Measurements from ENCODE around the gene GRM3. TPM values are rescaled to one million over a fixed set of nuclear protein-coding genes. Genes with fewer than 3 reads are reported as not detected.

The GRM3 gene
- total and polyA plus RNA-seq, 2 of the 4 experiments (the other 2 are of a cell fraction) = not detected

- ChIA-PET CTCF (interaction anchor here (0.6 to 1.2 kb wide), 12 partner anchors 9 to 1015 kb away, joined by 3 to 9 read pairs (median 4); no protein-coding TSS in a partner anchor), POLR2A (ENCODE audit: unreplicated experiment) (interaction anchor here (0.6 kb wide), 1 partner anchor 154 kb away, joined by 3 read pairs; no protein-coding TSS in a partner anchor)
- no peak overlapping the region for H3K27ac ChIP-seq (ENCODE audit: insufficient read depth, low read length)
- no peak overlapping the region for H3K4me3 ChIP-seq (ENCODE audit: insufficient read depth, low read depth, low read length)
- H2BK5ac ChIP-seq (ENCODE audit: low read depth, low read length, poor library complexity, severe bottlenecking) = no peak overlapping the region
- no peak overlapping the region for H3K14ac ChIP-seq (replicated peaks; ENCODE audit: low read depth, low read length)
- H3K36me3 ChIP-seq (ENCODE audit: control insufficient read depth, insufficient read depth, low read length) = no peaks in the 10 kb centered on the region
- no peak overlapping the region for H2BK120ac ChIP-seq (ENCODE audit: low read depth, low read length)
- H2BK20ac ChIP-seq (ENCODE audit: low read depth, low read length) = no peak overlapping the region
- no peak overlapping the region for H2AK5ac ChIP-seq (ENCODE audit: low read depth, low read length)
- H3K4me1 ChIP-seq (ENCODE audit: control insufficient read depth, insufficient read depth, low read length) = no peaks in the 10 kb centered on the region
- no peak overlapping the region for H3K56ac ChIP-seq (ENCODE audit: extremely low read depth, insufficient read depth, low read length)
- no peak overlapping the region for H2AFZ ChIP-seq (replicated peaks; ENCODE audit: low read length, poor library complexity)
- in situ Hi-C loops (cut with MboI; ENCODE audit: low sequenced_read_pairs) (loop anchor here (10.0 kb wide), 1 partner anchor 1010 kb away; no protein-coding TSS in a partner anchor), intact Hi-C loops (cut with micrococcal nuclease) (loop anchor here (1.0 kb wide), 1 partner anchor 1015 kb away; no protein-coding TSS in a partner anchor), dilution Hi-C loops (cut with HindIII; ENCODE audit: low sequenced_read_pairs, unreplicated experiment) (no loop called here)
- H3K18ac ChIP-seq (ENCODE audit: low read depth, low read length) = no peak overlapping the region
- H4K8ac ChIP-seq (ENCODE audit: low read depth in 2 of 2, low read length in 2 of 2) = no peak overlapping the region
- ATAC-seq (ENCODE audit: low read depth) = no peak; the same call in 1 of the 2 replicates
- TF ChIP-seq MXI1 (IDR thresholded peaks at IDR 0.05; ENCODE audit: borderline replicate concordance, low read depth, low read length) (no peak), RAD21 (IDR thresholded peaks at IDR 0.05; ENCODE audit: low read length) (peak; percentile 48), POLR2A (IDR thresholded peaks at IDR 0.05; ENCODE audit: low read depth, low read length) (no peak), MAZ (IDR thresholded peaks at IDR 0.05; ENCODE audit: borderline replicate concordance, low read depth, low read length) (no peak), CHD1 (IDR thresholded peaks at IDR 0.05; ENCODE audit: low read depth, low read length) (no peak), MAFK (IDR thresholded peaks at IDR 0.05; ENCODE audit: low read depth, low read length) (no peak), FOS (IDR thresholded peaks at IDR 0.05; ENCODE audit: low read depth, low read length) (no peak), SMC3 (IDR thresholded peaks at IDR 0.05; ENCODE audit: low read depth, low read length) (peak; percentile 26; the same call in 1 of the 2 replicates)
- TF ChIP-seq, protein P1, sequence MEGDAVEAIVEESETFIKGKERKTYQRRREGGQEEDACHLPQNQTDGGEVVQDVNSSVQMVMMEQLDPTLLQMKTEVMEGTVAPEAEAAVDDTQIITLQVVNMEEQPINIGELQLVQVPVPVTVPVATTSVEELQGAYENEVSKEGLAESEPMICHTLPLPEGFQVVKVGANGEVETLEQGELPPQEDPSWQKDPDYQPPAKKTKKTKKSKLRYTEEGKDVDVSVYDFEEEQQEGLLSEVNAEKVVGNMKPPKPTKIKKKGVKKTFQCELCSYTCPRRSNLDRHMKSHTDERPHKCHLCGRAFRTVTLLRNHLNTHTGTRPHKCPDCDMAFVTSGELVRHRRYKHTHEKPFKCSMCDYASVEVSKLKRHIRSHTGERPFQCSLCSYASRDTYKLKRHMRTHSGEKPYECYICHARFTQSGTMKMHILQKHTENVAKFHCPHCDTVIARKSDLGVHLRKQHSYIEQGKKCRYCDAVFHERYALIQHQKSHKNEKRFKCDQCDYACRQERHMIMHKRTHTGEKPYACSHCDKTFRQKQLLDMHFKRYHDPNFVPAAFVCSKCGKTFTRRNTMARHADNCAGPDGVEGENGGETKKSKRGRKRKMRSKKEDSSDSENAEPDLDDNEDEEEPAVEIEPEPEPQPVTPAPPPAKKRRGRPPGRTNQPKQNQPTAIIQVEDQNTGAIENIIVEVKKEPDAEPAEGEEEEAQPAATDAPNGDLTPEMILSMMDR (conservative IDR thresholded peaks at IDR 0.05; ENCODE audit: low read depth, low read length) = peak; percentile 56
- H2AK9ac ChIP-seq (replicated peaks; ENCODE audit: low read depth, low read length, poor library complexity) = no peak overlapping the region
- H2BK15ac ChIP-seq (ENCODE audit: low read depth, low read length) = no peak overlapping the region
- H4K5ac ChIP-seq (ENCODE audit: low read depth, low read length) = no peak overlapping the region
- BruUV-seq (replicated peaks) = no TSS peak
- H3K9me3 ChIP-seq (ENCODE audit: control insufficient read depth, insufficient read depth, low read length) = no peaks in the 10 kb centered on the region
- H4K91ac ChIP-seq (ENCODE audit: insufficient read depth, low read depth, low read length) = no peak overlapping the region
- no peak overlapping the region for H3K4ac ChIP-seq (ENCODE audit: low read depth, low read length)
- no peaks in the 10 kb centered on the region for H3K9me1 ChIP-seq (ENCODE audit: insufficient read depth, low read length)
- no peak overlapping the region for H3K4me2 ChIP-seq (ENCODE audit: low read depth, low read length)
- no peaks in the 10 kb centered on the region for H3K27me3 ChIP-seq (ENCODE audit: control insufficient read depth, insufficient read depth, low read length)
- H3K9ac ChIP-seq (ENCODE audit: low read depth, low read length) = no peak overlapping the region
- no peaks in the 10 kb centered on the region for H3K79me1 ChIP-seq (ENCODE audit: low read depth in 1 of 2, low read length in 2 of 2)
- peak; percentile 10 for DNase-seq
- no peak overlapping the region for H3K23ac ChIP-seq (ENCODE audit: low read depth, low read length)
- no CpG with 5 or more reads among the region's 3 CpGs for WGBS, 2 experiments (ENCODE audit: extremely low coverage in 2 of 2, insufficient read length in 1 of 2)
- H4K20me1 ChIP-seq (ENCODE audit: insufficient read depth, low read length) = no peaks in the 10 kb centered on the region
Observed at GRCh38 chr7:86904949-86905834, 261.5 kb downstream of the GRM3 start.
